GM12878 (cell line): ENCODE data around the gene SNAPC2. TPM values are rescaled to one million over a fixed set of nuclear protein-coding genes. Genes with fewer than 3 reads are reported as not detected.

ENCODE experiments used
- CHD1 ChIP-seq: IDR thresholded peaks from 2 replicates; pipeline ENCODE4 v1.6.1; 2012; ENCODE audit warnings: low read depth, low read length, improper control_type of control experiment
- CHD2 ChIP-seq: IDR thresholded peaks from 2 replicates; pipeline ENCODE4 v1.6.1; 2011; ENCODE audit warnings: low read depth, low read length, improper control_type of control experiment, borderline replicate concordance
- EGR1 ChIP-seq, 2 experiments: IDR thresholded peaks; 1 replicate in 1 of 2; 2 replicates in 1 of 2; pipeline ENCODE4 v1.6.1; 2011 to 2012; ENCODE audit warnings: low read depth in 2 of 2, low read length in 2 of 2, borderline replicate concordance in 1 of 2, mild to moderate bottlenecking in 1 of 2, moderate library complexity in 1 of 2
- IKZF1 ChIP-seq: fragments of 450-650 bp; conservative IDR thresholded peaks from 2 replicates; pipeline ENCODE4 v1.6.1; 2017; ENCODE audit warnings: antibody characterized with exemption, mild to moderate bottlenecking
- IKZF2 ChIP-seq, 2 experiments: fragments of 450-650 bp; IDR thresholded peaks; 2 replicates each; pipeline ENCODE4 v1.6.1; 2017; ENCODE audit warnings: mild to moderate bottlenecking in 2 of 2, moderate library complexity in 2 of 2
- IRF4 ChIP-seq: IDR thresholded peaks from 2 replicates; pipeline ENCODE4 v1.6.1; 2011; ENCODE audit warnings: low read depth, low read length
- MAX ChIP-seq: IDR thresholded peaks from 2 replicates; pipeline ENCODE4 v1.6.1; 2012; ENCODE audit warnings: low read depth, low read length, improper control_type of control experiment
- MEF2B ChIP-seq: fragments of 450-650 bp; IDR thresholded peaks from 2 replicates; pipeline ENCODE4 v1.6.1; 2018; ENCODE audit warnings: mild to moderate bottlenecking, moderate library complexity; ENCODE audit not compliant: partially characterized antibody, poor library complexity, severe bottlenecking
- NFIC ChIP-seq: IDR thresholded peaks from 2 replicates; pipeline ENCODE4 v1.6.1; 2012; ENCODE audit warnings: low read depth, mild to moderate bottlenecking, inconsistent platforms, low read length, moderate library complexity
- NFXL1 ChIP-seq: fragments of 450-650 bp; IDR thresholded peaks from 2 replicates; pipeline ENCODE4 v1.6.1; 2017; ENCODE audit warnings: antibody characterized with exemption, mild to moderate bottlenecking, borderline replicate concordance
- NFYA ChIP-seq: IDR thresholded peaks from 2 replicates; pipeline ENCODE4 v1.6.1; 2011; ENCODE audit warnings: low read depth, mild to moderate bottlenecking, low read length, improper control_type of control experiment, borderline replicate concordance
- NR2C1 ChIP-seq: fragments of 450-650 bp; IDR thresholded peaks from 2 replicates; pipeline ENCODE4 v1.6.1; 2017; ENCODE audit warnings: antibody characterized with exemption, mild to moderate bottlenecking, moderate library complexity
- PML ChIP-seq: IDR thresholded peaks from 2 replicates; pipeline ENCODE4 v1.6.1; 2012; ENCODE audit warnings: low read length, inconsistent platforms
- POLR2A ChIP-seq: IDR thresholded peaks from 2 replicates; pipeline ENCODE4 v1.6.1; 2011; ENCODE audit warnings: low read depth, mild to moderate bottlenecking, low read length
- RAD51 ChIP-seq: fragments of 450-650 bp; IDR thresholded peaks from 2 replicates; pipeline ENCODE4 v1.6.1; 2016; ENCODE audit warnings: moderate library complexity, mild to moderate bottlenecking, inconsistent platforms
- RBBP5 ChIP-seq: fragments of 200-600 bp; sonication (generic); conservative IDR thresholded peaks from 2 replicates; pipeline ENCODE4 v1.6.1; 2016
- RUNX3 ChIP-seq: IDR thresholded peaks from 2 replicates; pipeline ENCODE4 v1.6.1; 2012; ENCODE audit warnings: low read length, inconsistent platforms
- SMARCA5 ChIP-seq: fragments of 450-650 bp; IDR thresholded peaks from 2 replicates; pipeline ENCODE4 v1.6.1; 2017; ENCODE audit warnings: mild to moderate bottlenecking
- SMC3 ChIP-seq: IDR thresholded peaks from 2 replicates; pipeline ENCODE4 v1.6.1; 2011; ENCODE audit warnings: low read length, improper control_type of control experiment, borderline replicate concordance
- YY1 ChIP-seq: IDR thresholded peaks from 2 replicates; pipeline ENCODE4 v1.6.1; 2011; ENCODE audit warnings: low read depth, mild to moderate bottlenecking, low read length
- ZNF687 ChIP-seq: fragments of 450-650 bp; IDR thresholded peaks from 2 replicates; pipeline ENCODE4 v1.6.1; 2017; ENCODE audit warnings: mild to moderate bottlenecking, moderate library complexity
- polyA plus RNA-seq, 11 experiments: library from polyadenylated mRNA; depleted of rRNA in 4 of 11; unstranded in 6 of 11; stranded (reverse) in 5 of 11; fragments of >200 nt; fragmentation: Nextera tagmentation in 4 of 11; fragmentation: Illumina TruSeq in 1 of 11; extraction: Ambion mirVana in 4 of 11; extraction: Trizol in 1 of 11; gene quantifications; 1 replicate in 1 of 11; 2 replicates in 10 of 11; pipeline versions ENCODE4 v1.2.1 to v1.2.3, GENCODE V29; 2011 to 2016; ENCODE audit warnings: inconsistent platforms in 2 of 11, missing spikeins in 2 of 11, low read depth in 1 of 11
- total RNA-seq, 4 experiments: library from RNA; depleted of rRNA in 3 of 4; stranded (reverse); fragments of >200 nt in 3 of 4; fragmentation: Illumina TruSeq in 1 of 4; extraction: Trizol in 1 of 4; gene quantifications; 2 replicates each; pipeline versions ENCODE4 v1.2.1 to v1.2.3, GENCODE V29; 2013 to 2021
- TF ChIP-seq, protein P1 (sequence below): IDR thresholded peaks from 2 replicates; pipeline ENCODE4 v1.6.1; 2012; ENCODE audit warnings: low read depth, low read length, improper control_type of control experiment
- TF ChIP-seq, protein P2 (sequence below): fragments of 450-650 bp; conservative IDR thresholded peaks from 2 replicates; pipeline ENCODE4 v1.6.1; 2017; ENCODE audit warnings: mild to moderate bottlenecking, moderate library complexity

The SNAPC2 gene
- total and polyA plus RNA-seq, 10 of the 15 experiments (the other 5 are each of a cell fraction or from before 2014, with no cell fraction given): 0.19 to 20.8 (median 12.6) TPM

DNA sequence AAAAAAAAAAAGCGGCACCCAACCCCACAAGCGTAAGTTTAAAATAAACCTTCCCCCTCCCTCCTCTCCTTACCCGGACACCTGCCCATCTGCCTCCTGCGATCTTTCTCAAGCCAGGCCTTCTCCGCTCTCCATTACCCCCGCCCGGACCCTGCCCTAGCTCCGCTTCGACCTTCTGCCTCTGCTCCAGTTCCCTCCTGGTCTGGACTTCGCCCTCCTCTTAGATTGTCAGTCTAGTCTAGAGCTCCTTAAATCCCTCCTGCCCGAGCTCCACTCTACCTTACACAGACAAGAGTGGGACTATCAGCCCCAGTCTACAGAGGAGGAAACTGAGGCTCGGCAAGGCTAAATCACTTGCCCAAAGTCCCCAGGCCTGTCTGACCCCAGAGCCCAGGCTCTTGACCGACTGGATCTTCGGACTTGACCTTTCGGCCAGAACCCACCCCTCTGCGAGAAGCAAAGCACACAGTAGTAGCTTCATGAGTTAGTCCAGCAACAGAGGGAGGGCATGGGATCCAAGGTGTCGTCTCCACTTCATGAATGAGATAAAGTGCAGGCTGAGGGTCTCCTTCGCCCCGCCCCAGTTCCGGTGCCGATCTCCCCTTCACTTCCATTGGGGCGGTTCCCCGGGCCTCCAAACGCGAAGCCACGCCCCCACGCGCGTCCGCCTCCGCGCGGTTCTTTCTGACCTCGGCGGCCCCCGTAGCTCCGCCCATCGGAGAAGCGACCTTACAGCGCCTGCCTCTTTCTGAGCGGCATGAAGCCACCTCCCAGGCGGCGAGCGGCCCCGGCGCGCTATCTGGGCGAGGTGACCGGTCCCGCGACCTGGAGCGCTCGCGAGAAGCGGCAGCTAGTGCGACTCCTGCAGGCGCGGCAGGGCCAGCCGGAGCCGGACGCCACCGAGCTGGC is at the start of gene SNAPC2 (continued):
- peak; percentile 22; the same call in 1 of the 2 replicates for TF ChIP-seq ZNF687
- TF ChIP-seq, protein P1, sequence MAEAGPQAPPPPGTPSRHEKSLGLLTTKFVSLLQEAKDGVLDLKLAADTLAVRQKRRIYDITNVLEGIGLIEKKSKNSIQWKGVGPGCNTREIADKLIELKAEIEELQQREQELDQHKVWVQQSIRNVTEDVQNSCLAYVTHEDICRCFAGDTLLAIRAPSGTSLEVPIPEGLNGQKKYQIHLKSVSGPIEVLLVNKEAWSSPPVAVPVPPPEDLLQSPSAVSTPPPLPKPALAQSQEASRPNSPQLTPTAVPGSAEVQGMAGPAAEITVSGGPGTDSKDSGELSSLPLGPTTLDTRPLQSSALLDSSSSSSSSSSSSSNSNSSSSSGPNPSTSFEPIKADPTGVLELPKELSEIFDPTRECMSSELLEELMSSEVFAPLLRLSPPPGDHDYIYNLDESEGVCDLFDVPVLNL: no peak
- TF ChIP-seq NR2C1: peak; percentile 45
- TF ChIP-seq NFYA: no peak
- peak; percentile 15; the same call in 1 of the 2 replicates for TF ChIP-seq MAX
- TF ChIP-seq RAD51: no peak
- TF ChIP-seq SMC3: no peak
- TF ChIP-seq IKZF1: peak; percentile 61; the same call in 1 of the 2 replicates
- peak; percentile 61; the same call in 1 of the 2 replicates for TF ChIP-seq POLR2A
- peak; percentile 64 for TF ChIP-seq RUNX3
- TF ChIP-seq SMARCA5: peak; percentile 62; the same call in 1 of the 2 replicates
- TF ChIP-seq, protein P2, sequence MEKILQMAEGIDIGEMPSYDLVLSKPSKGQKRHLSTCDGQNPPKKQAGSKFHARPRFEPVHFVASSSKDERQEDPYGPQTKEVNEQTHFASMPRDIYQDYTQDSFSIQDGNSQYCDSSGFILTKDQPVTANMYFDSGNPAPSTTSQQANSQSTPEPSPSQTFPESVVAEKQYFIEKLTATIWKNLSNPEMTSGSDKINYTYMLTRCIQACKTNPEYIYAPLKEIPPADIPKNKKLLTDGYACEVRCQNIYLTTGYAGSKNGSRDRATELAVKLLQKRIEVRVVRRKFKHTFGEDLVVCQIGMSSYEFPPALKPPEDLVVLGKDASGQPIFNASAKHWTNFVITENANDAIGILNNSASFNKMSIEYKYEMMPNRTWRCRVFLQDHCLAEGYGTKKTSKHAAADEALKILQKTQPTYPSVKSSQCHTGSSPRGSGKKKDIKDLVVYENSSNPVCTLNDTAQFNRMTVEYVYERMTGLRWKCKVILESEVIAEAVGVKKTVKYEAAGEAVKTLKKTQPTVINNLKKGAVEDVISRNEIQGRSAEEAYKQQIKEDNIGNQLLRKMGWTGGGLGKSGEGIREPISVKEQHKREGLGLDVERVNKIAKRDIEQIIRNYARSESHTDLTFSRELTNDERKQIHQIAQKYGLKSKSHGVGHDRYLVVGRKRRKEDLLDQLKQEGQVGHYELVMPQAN: peak; percentile 88
- TF ChIP-seq IRF4: no peak
- no peak for TF ChIP-seq IKZF2 (IDR thresholded peaks at IDR 0.05)
- TF ChIP-seq CHD2: peak; percentile 77; the same call in 1 of the 2 replicates
- peak; percentile 2 for TF ChIP-seq MEF2B
- no peak for TF ChIP-seq NFXL1
- no peak for TF ChIP-seq PML
- peak in 1 of 2 experiments; percentile 93; a peak in 2 of 3 replicates for TF ChIP-seq EGR1 (IDR thresholded peaks at IDR 0.05; ENCODE audit: borderline replicate concordance in 1 of 2, low read depth in 2 of 2, low read length in 2 of 2)
- TF ChIP-seq YY1: no peak
- no peak for TF ChIP-seq NFIC
- no peak for TF ChIP-seq CHD1
- TF ChIP-seq RBBP5: no peak
